Neural progenitor cell (in vitro differentiated cells): Measurements from ENCODE around the gene GRID1.

Source experiments
- CTCF ChIP-seq: fragments of 200-600 bp; sonication (generic); IDR thresholded peaks from 2 replicates; pipeline ENCODE4 v1.5.1; 2017; ENCODE audit warnings: antibody characterized with exemption, mild to moderate bottlenecking
- EZH2 ChIP-seq: fragments of 200-600 bp; sonication (generic); IDR thresholded peaks from 2 replicates; pipeline ENCODE4 v1.6.1; 2017; ENCODE audit warnings: antibody characterized with exemption, mild to moderate bottlenecking, moderate library complexity
- EZH2phosphoT487 ChIP-seq: fragments of 200-600 bp; sonication (generic); IDR thresholded peaks from 2 replicates; pipeline ENCODE4 v1.6.1; 2017; ENCODE audit warnings: antibody characterized with exemption

- TF ChIP-seq EZH2 (no peak), CTCF (no peak), EZH2phosphoT487 (no peak)
Observed at GRCh38 chr10:86206240-86206579, 160.4 kb downstream of the GRID1 start.
